GM18507 (cell line): Measurements from ENCODE around the gene SKIDA1.

Source experiments
- DNase-seq: peaks from one replicate; pipeline ENCODE4 v3.0.0; 2011; ENCODE audit warnings: low read depth; ENCODE audit not compliant: insufficient read length; ENCODE audit errors: extremely low spot score
- FAIRE-seq: peaks from 2 replicates; lab custom pipeline; 2011; peaks lifted over from hg19 to GRCh38; lab: Jason Lieb, UNC

Gene SKIDA1

GRCh38 chr10:21530168-21530567, 4.7 kb upstream of the SKIDA1 start:
- FAIRE-seq (no peak), DNase-seq (no peak)

- DNase-seq = no peak
- FAIRE-seq = no peak
Observed at GRCh38 chr10:21529032-21529910, 3.8 kb upstream of the SKIDA1 start.

GRCh38 chr10:21528236-21529031, 3.0 kb upstream of the SKIDA1 start:
- FAIRE-seq = no peak
- no peak for DNase-seq

DNA sequence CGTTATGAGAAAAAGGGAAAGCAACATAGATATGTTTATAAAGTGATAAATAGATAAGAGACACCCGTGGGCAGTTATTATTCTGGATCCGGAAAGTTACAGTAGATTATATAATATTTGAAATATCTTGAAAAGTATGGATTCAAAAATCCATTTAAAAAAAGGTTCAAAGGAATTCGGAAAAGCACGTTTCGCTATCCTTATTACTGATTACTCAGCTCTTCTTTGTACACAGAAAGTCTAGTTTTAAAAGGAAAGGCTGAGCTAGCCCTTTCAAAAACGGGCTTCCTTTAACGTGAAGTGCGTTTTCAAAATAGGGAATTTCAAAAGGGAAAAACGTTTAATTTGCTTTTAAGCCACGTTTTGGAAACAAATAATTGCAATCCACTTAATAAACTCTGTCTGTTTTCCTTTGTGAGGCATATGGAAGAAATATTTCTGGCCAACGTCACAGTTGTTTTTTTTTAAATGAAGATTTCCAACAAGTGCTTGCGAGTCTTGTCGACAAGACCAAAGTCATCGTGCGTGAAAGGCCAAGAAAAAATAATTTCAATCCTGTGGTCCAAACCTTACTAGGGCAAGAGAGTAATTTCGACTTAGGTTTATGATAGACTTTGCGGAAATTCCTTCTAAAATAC, 2.2 kb upstream of the SKIDA1 start:
- no peak for DNase-seq
- peak; percentile 26 for FAIRE-seq

DNA sequence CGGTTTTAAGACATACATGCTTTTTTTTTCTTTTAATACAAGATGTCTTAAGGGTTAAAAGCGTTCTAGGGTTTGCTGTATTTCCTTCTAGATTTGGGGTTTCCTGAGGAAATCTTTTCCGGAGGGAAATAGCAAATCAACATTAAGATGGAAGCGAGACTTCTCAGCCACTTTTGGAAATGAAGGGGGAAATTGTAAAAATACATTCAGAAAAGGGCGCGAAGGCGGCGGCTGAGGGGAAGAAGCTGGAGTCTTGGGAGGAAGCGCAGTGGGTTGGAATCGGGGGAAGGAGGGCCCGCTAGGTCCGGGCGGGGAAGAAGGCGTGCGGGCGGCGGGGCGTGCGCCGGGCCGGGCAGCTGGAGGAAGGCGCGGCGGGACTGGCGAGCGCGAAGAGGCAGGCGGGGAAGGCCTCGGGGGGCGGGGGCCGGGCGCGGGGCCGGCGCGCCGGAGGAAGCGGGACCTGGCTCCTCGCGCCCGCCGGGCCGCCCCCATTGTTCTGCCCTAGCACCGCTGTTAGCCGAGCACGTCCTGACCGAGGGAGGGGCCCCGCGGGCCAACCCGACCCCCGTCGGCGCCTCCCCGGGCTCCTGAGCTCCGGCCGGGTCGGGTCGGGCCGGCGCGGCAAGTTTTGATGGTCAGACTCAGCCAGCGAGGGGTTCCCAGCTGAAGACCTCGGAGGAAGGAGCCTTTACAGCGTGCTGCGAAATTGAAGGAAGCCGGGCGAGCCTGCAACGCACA, 1.5 kb upstream of the SKIDA1 start:
- DNase-seq (no peak), FAIRE-seq (no peak)

- DNase-seq = no peak
- peak; percentile 56 for FAIRE-seq
Observed at GRCh38 chr10:21526188-21526859, 842 bp upstream of the SKIDA1 start.

GRCh38 chr10:21524526-21525366, 736 bp downstream of the SKIDA1 start:
- DNase-seq = no peak
- no peak for FAIRE-seq

- FAIRE-seq (no peak), DNase-seq (no peak)
Observed at GRCh38 chr10:21524131-21524525, 1.4 kb downstream of the SKIDA1 start.

DNA sequence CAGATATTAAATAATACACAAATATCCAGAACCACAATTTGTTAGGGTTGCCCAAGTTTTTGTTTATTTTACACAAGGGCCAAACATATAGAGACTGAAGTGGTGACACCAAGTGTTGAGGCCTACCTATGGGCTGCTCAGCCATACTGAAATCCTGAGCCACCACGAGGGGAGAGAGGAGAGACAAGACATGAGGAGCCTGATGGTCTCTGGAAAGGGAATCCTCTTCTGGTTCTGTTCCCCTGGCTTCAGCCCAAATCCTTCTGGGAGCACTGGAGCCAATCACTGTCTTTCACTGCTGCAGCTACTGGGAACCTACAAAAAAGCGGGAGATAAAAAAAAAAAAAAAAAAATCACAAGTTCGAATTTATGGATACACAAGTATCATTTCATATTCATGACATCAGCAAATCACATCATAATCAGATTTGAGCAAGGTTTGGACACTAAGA, 1.9 kb downstream of the SKIDA1 start:
- no peak for FAIRE-seq

DNA sequence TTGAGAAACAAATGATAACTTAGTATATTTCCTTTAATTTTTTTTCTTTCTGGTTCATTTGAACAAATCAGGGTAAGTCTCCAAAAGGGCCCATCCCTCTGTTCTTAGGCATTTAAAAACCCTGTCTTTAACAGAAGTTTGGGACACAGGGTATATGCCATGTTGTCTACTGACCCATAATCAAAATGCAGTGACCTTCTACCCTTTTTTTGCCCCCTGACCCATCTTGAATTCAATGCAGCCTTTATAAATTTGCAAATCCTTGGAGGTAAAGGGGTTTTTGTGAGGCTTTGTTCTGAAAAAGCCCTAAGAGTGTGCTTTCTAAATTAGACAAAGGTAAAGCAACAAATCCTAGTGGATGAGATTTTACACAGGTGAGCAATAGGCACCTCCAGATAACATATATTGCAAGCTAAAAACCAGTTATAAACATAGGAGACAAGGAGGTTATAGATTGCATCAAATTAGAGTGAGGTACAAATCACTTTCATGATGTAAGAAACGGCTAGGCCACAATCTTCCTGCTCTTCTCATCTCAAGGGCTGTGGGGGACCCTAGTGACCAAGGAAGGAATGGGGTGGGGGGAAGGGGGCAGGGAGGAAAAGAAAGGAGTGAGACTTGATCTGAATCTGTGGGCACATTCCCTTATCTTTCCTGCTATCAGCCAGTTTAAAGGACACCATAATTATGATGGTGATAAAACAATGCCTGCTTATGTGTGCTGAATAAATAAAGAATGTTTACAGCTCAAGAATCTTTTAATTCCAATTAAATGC, 2.7 kb downstream of the SKIDA1 start:
- no peak for DNase-seq
- FAIRE-seq = no peak

More for the DNA sequence above, 1.9 kb downstream of the SKIDA1 start:
- DNase-seq = no peak

GRCh38 chr10:21521751-21522533, 3.5 kb downstream of the SKIDA1 start:
- FAIRE-seq (no peak), DNase-seq (no peak)

DNA sequence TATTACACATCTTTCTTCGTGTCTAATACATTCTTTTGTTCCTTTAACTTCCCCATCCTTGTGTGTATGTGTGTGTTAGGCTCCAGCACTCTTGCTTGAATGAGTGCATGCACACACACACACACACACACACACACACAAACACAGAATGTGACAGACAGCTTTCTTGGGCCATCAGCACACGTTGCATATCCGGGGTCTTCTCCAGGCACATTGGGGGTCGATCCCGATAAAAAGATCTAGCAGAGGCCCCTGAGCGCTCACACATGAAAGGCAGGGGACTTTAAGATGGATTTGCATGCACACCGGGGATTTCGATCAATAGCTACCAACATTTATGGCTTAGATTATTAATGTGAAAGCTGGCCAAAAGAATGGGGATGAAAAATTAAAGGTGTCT, 4.5 kb downstream of the SKIDA1 start:
- FAIRE-seq (no peak), DNase-seq (no peak)

DNA sequence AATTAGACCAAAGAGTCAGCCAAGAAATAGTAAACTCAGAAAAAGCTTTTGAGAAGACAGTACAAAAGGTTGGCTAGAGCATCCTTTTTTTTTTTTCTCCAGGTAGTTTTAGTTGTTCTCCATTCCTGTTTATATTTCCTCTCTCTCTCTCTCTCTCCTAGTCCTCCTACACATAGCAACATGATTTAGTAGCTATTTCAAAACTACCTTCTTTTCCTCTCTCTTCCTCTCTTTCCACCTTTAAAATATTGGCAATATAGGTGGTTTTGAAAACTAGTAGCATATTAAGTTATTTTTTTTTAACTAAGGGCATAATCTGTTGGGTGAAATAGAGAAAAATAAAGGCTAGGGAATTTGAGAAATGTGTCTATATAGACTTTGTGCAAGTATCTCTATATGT, 5.0 kb downstream of the SKIDA1 start:
- DNase-seq = no peak
- FAIRE-seq = no peak

DNA sequence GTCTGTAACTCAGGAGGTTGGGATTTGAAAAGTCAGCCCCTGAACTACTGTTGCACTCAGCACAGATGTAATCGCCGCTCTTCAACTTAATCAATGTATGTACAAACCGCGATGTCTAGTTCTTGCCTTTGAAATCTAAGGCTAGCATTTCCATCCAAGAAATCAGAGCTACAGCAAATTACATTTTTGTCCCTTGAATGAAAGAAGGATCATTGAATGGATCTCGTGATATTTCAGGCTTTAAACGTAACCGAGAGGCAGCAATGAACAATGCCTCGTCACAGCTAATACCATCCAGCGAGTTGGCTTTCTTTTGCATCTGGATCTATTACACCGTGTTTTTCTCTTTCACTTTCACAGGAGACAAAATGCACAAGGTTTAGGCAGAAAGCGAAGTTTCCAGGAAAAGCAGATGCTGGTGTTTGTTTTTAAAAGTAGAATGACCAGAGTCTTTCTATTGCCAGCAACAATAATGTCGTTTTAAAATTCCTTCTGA, 5.5 kb downstream of the SKIDA1 start:
- DNase-seq (no peak), FAIRE-seq (peak; percentile 73)

DNA sequence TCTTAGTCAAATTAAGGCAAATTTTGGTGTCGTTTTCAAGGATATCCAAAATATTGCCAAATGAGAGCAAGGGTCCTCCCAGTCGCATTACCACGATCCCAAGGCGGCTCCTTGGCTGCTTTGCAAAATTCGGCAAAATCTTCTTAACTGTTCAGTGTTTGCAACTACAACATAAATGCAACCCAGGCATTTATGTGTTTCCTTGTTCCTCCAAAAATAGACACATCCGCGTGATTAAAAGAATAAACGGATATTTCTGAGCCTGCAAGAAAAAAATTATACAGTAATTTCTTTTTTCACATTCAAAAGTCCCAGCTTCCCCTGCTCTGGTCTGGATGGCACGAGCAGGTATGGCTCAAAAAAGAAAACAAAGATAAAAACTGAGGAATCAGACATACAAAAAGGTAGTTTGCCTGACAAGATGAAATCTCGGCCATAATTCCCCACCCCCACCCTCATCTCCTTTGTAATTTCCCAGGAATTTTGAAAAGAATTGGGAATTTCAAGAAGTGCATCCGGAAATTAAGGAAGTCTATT, 6.0 kb downstream of the SKIDA1 start:
- DNase-seq = no peak
- FAIRE-seq = peak; percentile 35

GRCh38 chr10:21518641-21519396, 6.7 kb downstream of the SKIDA1 start:
- FAIRE-seq (no peak), DNase-seq (no peak)
